Measurements from ENCODE around the gene DMPK.

DMPK gene

DNA sequence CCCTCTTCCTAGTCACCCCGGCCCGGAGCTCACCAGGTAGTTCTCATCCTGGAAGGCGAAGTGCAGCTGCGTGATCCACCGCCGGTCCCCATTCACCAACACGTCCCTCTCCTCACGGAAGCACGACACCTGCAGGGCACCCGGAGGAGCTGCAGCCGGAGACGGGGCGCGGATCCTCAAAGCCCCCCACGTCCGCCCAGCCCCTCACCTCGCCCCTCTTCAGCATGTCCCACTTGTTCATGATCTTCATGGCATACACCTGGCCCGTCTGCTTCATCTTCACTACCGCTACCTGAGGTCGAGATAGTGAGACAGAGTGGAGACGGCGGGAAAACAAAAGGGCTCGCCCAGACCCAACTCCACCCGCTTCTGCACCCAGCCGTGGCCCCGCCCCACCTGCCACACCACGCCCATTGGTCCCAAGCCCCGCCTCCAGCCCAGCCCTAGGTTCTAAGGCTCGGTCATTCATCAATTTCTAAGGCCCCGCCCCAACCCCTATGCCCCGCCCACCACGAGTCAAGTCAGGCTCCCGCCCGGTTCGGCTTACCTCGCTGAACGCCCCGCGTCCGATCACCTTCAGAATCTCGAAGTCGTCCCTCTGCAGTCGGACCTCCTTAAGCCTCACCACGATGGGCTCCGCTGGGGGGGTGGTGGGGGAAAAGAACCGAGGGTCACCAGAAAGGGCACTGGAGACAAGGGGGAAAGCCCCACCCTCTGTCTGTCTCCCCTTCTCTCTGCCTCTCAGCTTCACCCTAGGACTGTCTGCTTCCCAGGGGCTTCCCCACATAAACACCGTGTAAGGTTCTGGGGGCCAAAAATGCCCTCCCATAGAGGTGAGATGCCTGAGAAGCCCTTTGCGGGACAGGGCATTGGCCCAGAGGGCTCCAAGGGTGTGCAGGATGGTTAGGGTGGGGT is 2.8 kb downstream of the DMPK start:
- DNase-seq (ENCODE audit: extremely low read depth, low read depth) = no peak
- peak; percentile 26 for TF ChIP-seq CTCF (IDR thresholded peaks at IDR 0.05; ENCODE audit: low read depth, low read length)

DNA sequence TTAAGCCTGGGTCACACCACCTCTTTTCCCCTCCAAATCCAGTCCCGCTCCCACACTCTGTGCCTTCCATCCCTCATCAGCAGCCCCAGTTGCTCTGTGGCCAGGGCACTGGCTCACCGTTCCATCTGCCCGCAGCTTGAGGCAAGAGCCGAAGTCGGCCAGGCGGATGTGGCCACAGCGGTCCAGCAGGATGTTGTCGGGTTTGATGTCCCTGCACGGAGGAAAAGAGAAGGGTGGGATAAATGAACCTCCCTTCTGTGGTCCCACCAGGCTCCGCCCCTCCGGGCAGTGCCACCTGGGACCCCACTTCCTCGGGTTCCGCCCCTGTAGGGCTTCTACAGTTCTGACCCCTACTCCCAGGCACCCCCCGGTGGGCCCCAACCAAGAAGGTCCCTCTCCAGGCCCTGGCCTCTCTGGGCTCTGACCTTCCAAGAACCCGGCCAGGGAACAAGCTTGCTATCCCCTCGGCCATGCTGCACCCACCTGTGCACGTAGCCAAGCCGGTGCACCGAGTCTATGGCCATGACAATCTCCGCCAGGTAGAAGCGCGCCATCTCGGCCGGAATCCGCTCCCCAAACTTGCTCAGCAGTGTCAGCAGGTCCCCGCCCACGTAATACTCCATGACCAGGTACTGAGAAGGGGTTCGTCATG is 4.2 kb downstream of the DMPK start:
- no peak for DNase-seq (ENCODE audit: extremely low read depth, low read depth)
- TF ChIP-seq CTCF (IDR thresholded peaks at IDR 0.05; ENCODE audit: low read depth, low read length) = no peak

DNA sequence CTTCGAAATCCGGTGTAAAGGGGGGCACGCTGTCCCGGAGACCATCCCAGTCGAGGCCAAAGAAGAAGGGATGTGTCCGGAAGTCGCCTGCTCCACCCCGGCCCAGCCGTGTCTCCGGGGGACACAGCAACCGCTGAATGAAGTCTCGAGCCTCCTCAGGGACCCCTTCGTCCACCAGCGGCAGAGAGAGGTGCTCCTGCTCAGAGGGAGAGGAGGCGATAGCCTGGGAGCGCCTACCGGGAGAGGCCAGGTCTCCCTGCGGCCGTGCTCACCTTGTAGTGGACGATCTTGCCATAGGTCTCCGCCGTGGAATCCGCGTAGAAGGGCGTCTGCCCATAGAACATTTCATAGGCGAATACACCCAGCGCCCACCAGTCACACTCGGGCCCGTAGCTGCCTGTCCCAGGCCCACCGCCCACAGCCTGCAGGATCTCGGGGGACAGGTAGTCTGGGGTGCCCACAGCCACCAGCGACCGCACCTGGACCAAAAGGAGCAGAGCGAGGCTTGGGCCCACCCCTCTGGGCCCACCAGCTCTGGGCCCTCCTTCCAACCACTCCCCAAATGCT is 4.8 kb downstream of the DMPK start:
- no peak for DNase-seq (ENCODE audit: extremely low read depth, low read depth)
- no peak for TF ChIP-seq CTCF (IDR thresholded peaks at IDR 0.05; ENCODE audit: low read depth, low read length)

DNA sequence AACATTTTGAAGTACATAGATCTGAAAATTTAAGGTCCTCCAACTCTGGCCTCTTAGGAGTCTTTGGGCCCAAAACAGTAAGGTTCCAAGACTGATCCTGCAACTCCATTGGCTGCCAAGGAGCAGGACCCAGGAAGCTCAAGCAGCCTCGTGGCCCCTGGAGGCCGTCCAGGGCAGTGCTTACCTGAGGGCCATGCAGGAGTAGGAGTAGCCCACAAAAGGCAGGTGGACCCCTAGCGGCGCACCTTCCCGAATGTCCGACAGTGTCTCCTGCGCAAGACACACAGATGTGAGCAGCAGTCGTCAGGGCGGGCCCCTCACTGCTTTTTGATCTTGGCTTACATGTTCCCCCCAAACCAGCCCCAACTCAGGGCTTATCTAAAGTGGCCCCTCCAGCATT is 7.5 kb downstream of the DMPK start:
- no peak for TF ChIP-seq CTCF (IDR thresholded peaks at IDR 0.05; ENCODE audit: low read depth, low read length)
- no peak for DNase-seq (ENCODE audit: extremely low read depth, low read depth)

- TF ChIP-seq CTCF (IDR thresholded peaks at IDR 0.05; ENCODE audit: low read depth, low read length) = no peak
- no peak for DNase-seq (ENCODE audit: extremely low read depth, low read depth)
Measured at GRCh38 chr19:45773384-45773783, 8.9 kb downstream of the DMPK start.

DNA sequence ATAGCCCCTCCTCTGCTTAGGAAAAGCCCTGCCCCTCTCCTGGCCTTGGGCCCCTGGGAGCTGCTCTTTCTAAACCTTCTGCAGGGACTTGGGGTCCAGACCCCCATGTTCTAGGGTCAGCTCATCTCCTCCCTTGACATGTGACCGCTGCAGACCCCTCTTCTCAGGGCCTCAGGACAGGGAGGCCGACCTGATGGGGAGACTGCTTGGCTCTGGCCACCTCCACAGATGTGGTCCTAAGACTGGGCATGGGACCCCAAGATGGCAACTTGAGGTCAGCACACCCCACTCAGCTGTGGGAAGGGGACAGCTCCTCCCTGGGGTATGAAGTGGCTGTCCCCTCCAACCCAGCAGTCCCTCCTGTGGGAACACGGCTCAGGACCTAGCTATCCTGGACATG is 9.4 kb downstream of the DMPK start:
- DNase-seq (ENCODE audit: extremely low read depth, low read depth) = no peak
- no peak for TF ChIP-seq CTCF (IDR thresholded peaks at IDR 0.05; ENCODE audit: low read depth, low read length)

Measured in AG09319 (cell line).